SH-SY5Y (cell line): ENCODE measurements around the gene ERP27.

ENCODE experiments used
- GATA2 ChIP-seq: IDR thresholded peaks from 2 replicates; pipeline ENCODE4 v1.6.1; 2011; ENCODE audit warnings: mild to moderate bottlenecking, low read depth, low read length
- GATA3 ChIP-seq: IDR thresholded peaks from 2 replicates; pipeline ENCODE4 v1.6.1; 2011; ENCODE audit warnings: low read depth, mild to moderate bottlenecking, low read length, moderate library complexity

- TF ChIP-seq GATA3 = no peak
- no peak for TF ChIP-seq GATA2
Measured at GRCh38 chr12:14892726-14893505, 45.4 kb downstream of the ERP27 start.
